Measurements from ENCODE around the gene PITPNM2.

DNA sequence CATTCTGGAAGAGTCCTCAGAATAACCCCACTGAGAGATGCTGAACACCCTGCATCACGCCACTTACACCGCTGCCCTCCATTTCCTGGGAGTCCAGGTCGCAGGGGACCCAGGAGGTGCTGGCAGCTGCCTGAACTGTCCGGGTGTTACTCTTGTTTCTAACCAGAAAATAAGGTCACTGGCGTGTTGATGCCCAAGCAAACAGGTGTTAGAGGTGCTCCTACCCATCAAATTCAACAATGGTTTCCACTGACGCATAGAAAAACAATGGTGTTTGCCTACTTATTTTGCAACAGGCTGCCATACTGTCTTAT is 23.8 kb downstream of the PITPNM2 start:
- TF ChIP-seq CTCF (IDR thresholded peaks at IDR 0.05; ENCODE audit: insufficient read depth, low read length) (no peak), GABPA (IDR thresholded peaks at IDR 0.05; ENCODE audit: low read depth) (no peak), POLR2AphosphoS5 (IDR thresholded peaks at IDR 0.05; ENCODE audit: low read depth) (no peak), SPI1 (IDR thresholded peaks at IDR 0.05; ENCODE audit: borderline replicate concordance, low read depth) (no peak)
- TF ChIP-seq, protein P1, sequence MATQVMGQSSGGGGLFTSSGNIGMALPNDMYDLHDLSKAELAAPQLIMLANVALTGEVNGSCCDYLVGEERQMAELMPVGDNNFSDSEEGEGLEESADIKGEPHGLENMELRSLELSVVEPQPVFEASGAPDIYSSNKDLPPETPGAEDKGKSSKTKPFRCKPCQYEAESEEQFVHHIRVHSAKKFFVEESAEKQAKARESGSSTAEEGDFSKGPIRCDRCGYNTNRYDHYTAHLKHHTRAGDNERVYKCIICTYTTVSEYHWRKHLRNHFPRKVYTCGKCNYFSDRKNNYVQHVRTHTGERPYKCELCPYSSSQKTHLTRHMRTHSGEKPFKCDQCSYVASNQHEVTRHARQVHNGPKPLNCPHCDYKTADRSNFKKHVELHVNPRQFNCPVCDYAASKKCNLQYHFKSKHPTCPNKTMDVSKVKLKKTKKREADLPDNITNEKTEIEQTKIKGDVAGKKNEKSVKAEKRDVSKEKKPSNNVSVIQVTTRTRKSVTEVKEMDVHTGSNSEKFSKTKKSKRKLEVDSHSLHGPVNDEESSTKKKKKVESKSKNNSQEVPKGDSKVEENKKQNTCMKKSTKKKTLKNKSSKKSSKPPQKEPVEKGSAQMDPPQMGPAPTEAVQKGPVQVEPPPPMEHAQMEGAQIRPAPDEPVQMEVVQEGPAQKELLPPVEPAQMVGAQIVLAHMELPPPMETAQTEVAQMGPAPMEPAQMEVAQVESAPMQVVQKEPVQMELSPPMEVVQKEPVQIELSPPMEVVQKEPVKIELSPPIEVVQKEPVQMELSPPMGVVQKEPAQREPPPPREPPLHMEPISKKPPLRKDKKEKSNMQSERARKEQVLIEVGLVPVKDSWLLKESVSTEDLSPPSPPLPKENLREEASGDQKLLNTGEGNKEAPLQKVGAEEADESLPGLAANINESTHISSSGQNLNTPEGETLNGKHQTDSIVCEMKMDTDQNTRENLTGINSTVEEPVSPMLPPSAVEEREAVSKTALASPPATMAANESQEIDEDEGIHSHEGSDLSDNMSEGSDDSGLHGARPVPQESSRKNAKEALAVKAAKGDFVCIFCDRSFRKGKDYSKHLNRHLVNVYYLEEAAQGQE (IDR thresholded peaks at IDR 0.05; ENCODE audit: insufficient replicate concordance, low read depth) = no peak
